ENCODE measurements around the gene SORCS2.

SORCS2 gene

DNA sequence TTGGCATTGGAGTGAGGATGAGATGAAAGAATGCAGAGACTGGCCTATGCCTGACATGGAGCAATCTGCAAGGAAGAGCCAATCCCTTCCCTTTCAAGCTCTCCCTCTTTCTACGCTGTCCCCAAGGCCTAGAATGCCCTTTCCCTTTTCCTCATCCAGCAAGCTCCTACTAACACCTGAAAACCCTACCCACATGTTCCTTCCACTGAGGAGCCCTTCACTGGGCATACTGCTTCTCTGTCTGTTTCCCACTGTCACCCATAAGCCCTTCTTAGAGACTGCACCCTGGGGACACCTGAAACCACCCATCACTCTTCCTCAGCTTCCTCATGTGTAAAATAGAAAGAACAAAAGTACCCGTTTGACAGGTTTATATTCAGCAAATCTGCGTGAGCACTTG is 492.0 kb downstream of the SORCS2 start:
- no peak for DNase-seq

DNA sequence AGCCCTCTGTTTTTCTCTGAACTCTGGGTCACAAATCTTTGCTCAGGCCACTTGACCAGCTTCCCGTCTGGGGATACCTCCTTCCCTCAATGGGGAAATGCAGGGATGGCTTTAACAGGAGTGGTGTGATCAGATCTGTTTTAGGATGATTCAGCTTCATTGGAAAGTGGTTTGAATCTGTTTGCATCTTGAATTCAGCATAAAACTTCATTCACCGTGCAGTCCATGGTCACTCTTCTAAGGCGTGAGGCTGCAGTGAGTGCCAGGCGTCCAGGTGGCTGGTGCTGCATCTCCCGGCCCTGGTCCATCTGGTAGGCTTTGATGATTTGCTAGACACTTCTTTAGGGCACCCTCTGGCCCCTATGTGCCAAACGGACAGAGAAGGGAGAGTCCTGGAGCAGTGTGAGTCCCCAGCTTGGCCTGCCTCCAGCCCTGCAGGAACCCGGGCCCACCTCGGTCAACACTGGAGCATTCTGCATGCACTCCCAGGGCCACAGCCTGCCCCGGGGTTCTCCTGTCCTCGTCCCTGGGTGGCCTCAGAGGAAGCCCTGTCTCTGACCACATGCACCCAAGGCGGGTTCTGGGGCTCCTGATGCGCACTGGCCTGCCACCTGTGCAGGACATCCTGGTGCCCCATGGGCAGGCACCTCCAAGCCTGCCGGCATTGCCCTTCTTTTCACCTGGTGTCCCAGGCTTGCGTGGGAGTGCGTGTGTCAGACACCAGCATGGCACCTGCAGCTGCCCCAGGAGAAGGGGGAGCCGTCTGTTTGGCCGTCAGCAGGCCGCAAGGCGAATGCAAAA is 493.9 kb downstream of the SORCS2 start:
- DNase-seq, result no peak

DNA sequence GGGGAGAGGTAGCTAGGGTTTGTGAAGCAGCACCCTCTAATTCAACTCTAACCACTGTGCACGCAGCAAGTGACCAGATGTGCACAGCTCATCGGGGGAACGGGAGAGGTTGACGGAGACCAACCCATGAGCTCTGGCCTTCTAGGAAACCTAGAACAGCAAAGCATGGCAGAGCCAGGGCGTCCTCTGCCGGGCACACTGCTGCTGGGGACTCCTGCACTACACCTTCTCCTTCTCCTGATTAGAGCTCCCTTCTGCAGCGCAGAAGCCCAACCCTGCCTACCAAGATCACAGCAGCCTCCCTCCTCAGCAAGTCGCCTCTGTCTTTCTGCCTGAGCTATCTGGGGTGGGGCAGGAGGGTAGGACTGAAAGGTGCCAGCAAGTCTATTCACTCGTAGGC is 494.7 kb downstream of the SORCS2 start:
- DNase-seq, result no peak

DNA sequence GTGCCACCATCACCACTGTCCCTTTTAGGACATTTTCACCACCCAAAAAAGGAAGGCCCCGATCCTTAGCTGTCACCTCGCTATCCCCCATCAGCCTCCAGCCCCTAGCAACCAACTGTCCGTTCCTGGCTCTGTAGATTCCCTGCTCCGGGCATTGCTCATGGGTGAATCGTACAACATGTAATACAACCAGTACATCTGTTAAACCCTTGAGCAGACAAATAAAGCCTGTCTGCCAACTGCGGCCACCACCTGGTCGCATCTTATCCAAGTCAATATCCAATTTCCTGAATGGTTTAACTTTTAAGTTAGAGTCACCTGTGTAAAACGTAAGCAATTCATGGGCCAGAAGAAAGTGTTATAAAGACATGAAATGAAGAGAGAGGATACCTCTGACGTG is 495.5 kb downstream of the SORCS2 start:
- DNase-seq, result no peak

DNA sequence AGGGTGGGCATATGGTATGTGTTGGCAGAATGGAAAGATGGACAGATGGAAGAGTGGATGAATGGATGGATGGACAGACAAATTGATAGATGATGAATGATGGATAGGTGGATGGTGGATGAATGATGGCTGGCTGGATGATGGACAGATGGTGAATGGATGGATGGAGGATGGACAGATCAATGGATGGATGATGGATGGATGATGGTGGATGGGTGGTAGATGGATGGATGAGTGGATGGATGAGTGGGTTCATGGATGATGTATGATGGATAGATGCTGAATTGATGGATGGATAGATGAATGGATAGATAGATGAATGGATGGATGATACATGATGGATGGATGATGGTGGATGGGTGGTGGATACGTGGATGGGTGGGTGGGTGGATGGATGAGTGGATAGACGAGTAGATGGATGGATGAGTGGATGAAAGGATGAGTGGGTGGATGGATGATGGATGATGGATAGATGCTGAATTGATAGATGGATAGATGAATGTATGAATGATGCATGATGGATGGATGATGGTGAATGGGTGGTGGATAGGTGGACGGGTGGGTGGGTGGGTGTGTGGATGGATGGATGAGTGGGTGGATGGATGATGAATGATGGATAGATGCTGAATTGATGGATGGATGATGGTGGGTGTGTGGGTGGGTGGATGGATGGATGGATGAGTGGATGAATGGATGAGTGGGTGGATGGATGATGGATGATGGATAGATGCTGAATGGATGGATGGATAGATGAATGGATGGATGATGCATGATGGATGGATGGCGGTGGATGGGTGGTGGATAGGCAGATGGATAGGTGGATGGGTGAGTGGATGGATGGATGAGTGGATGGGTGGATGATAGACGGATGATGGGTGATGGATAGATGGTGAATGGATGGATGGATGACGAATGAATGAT is 497.7 kb downstream of the SORCS2 start:
- no peak for DNase-seq

GRCh38 chr4:7691061-7691460 is 498.7 kb downstream of the SORCS2 start:
- no peak for DNase-seq

- DNase-seq, result no peak
Measured at GRCh38 chr4:7691982-7692381, 499.6 kb downstream of the SORCS2 start.

- no peak for DNase-seq
Measured at GRCh38 chr4:7692451-7693236, 500.3 kb downstream of the SORCS2 start.

DNA sequence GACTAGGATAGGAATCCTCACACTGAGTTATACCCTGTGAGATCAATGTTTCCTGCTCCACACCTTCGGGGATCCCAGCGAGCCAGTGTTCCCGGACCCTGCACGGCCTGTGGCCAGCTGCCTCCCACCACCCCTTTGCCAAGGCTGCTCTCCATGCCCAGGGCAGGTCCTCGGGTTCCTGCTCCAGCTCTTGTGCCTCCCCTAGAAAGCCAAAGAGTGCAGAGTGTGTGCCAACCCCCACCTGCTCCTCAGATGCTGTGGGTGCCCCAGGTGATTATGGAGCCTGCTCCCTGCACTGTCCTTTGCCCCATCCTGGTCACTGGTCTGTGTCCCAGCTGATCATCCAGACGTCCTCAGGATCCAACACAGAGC is 500.9 kb downstream of the SORCS2 start:
- no peak for DNase-seq

DNA sequence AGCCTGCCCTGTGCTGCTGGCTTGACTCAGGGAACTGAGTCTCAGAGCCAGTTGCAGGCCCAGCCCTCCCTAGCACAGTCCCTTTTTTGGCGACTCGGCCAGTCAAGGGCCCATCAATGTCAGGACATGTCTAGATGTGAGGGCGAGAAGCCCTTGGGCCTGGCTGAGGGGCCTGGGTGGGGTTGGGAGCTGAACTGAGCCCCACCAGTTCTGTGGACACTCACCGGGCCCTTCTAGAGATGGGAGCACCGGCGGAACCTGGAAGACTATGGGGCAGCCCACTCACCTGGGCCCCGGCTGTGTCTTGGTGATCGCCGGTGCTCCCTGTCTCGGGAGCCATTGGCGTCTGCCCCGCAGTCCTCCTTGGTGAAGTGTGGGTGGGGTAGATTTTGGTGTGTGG is 501.4 kb downstream of the SORCS2 start:
- no peak for DNase-seq

DNA sequence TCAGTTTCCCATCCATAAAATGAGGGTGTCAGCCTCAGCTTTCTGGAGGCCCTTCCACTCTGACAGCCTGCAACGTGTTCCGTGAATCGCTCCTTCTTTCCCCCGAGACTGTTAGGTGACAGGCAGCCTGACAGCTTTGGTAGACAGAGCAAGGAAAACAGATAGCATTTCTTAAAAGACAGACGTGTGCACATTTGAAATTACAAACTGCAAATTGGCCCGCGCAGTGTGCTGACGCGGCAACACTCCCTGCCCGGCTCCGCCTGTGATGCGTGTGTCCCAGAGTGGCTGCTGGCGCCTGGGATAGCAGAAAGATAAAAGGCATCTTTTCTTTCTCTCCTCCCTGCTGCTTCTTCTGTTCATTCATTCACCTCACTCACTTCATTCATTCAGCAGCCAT is 502.0 kb downstream of the SORCS2 start:
- no peak for DNase-seq

DNA sequence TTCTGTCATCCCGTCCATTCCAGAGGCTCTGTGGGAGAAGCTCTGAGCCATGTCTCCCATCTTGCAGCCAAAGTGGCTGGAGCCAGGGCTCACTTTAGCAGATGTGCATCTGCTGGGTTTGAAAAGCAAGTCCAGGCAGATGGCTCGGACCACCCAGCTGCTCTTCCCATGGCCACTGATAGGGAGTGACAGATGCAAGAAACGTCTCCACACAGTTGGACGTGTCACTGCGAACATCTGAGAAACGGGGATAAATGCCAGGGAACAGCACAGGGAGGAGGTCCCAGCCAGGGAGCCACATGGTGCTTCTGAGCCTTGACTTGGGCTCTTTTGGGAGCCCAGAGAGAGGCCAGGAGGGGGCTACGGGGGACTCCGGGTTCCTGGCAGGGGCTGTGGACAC is 505.0 kb downstream of the SORCS2 start:
- DNase-seq, result no peak

- DNase-seq, result no peak
Measured at GRCh38 chr4:7697821-7698220, 505.5 kb downstream of the SORCS2 start.

DNA sequence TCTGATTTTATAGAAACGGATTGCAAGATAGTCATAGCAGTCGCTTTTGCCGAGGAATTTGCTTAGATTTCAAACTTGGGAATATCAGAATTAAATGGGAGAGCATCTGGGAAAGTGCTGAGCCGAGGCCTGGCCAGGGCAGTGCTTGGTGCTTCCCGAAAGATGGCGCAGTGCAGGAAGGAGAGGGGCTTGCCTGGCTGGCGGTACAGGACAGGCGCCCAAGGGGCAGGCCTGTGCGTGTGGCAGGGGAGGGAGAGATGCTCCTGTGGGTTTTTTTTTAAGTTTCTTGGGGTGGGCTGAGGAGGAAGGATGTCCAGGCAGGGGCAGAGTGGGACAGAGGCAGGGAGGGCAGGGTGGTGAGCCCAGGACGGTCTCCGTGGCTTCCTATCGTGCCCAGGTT is 506.2 kb downstream of the SORCS2 start:
- DNase-seq, result no peak

GRCh38 chr4:7699031-7699430 is 506.7 kb downstream of the SORCS2 start:
- no peak for DNase-seq

DNA sequence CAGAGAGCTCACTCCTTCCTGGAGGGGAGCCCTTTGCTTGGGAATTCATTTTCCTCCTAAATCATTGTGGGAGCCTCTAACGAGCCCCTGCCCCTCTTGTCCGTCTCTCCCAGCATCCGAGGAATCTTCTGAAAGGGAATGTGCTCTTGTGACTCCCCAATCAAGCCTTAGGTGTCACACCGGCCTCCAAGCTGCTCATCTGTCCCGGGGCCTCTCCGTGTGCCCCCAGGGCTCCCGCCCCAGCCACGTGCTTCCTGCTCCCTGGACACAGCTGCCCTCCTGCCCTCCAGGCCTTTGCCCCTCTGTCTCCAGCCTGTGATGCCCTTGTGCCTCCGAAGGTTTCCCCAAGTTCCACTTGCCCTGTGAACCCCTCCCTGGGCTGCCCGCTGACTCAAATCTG is 507.5 kb downstream of the SORCS2 start:
- no peak for DNase-seq

DNA sequence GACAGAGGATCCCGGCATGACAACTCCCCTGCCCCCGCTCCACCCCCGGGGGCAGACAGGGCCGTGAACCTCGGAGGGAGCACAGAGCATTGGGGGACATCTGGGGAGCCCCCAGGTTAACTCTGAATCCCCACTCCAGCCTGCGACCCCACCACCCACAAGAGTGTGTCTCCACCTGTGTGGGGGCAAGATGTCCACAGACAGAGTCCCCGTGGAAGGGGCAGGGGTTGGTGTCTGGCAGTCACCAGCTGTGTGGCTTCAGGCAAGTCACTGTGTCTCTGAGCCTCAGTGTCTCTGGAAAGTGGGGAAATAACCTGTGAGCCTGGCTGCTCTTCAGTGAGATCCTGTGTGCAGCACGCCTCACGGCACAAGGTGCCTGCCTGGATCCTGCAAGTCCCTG is 508.3 kb downstream of the SORCS2 start:
- no peak for DNase-seq

DNA sequence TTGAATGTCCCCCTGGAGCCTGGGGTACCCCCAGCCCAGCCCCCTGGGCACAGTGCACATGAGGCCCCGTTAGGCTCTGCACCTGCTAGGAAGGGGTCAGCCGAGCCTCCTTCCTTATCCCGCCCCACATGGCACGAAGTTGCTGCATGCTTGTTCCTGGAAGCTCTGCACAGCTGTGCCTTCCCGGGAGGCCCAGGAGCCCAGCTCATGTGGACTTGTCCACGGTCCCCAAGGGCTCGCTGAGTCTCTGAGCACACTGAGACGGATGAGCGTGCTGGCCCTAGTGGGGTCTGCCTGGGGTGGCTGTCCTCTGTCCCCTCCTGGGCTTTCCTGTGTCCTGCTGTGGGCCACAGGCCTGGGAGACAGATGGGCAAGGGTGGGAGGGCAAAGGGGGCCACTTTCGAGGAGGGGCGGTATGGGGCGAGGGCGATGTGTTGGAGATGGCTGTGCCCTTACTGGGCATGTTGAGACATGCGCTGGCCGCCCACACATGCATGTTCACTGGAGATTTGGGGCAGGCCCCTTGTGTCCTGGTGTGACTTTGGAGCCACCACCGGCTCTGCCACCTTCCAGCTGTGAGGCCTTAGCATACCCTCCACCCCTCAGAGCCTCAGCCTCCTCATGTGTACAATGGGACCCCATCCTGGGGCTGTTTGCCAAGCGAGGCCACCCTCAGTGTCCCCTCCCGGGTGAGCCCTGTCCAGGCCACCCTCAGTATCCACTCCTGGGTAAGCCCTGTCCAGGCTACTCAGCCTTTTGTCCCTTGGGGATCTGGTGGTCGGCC is 509.7 kb downstream of the SORCS2 start:
- no peak for DNase-seq

GRCh38 chr4:7703688-7704087 is 511.4 kb downstream of the SORCS2 start:
- no peak for DNase-seq

DNA sequence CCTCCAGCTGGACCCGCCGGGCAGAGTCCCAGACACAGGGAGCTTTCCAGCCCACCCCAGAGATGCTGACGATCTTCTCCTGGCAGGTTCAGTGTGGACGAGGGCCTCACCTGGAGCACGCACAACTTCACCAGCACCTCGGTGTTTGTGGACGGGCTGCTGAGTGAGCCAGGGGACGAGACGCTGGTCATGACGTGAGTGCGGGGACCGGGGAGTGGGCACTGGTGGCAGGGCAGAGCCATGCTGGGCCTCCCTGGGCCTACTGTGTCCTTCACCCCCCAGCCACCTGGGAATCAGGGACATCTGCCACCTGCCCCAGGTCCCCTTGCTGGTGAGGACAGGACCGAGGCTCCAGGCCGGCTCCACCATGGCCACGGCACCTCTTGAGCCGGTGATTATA is 511.8 kb downstream of the SORCS2 start:
- no peak for DNase-seq

DNA sequence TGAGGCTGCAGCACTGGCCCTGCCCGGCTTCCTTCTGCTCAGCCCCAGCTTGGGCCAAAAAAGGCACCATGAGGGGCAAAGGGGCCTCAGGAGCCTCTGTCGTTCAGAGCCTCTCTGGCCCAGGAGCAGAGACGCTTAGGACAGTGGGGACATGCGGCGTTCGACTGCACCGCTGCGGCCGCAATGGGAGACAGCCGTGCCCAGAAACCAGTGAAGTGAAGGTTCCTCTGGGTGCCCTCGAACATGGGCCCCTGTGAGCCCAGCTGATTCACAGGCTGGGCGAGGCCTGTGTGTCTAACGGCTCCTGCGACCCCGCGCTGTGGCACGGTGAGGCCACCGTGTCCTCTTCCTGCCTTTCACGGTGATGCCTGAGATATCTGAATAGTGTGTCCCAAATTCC is 512.3 kb downstream of the SORCS2 start:
- DNase-seq, result no peak

DNA sequence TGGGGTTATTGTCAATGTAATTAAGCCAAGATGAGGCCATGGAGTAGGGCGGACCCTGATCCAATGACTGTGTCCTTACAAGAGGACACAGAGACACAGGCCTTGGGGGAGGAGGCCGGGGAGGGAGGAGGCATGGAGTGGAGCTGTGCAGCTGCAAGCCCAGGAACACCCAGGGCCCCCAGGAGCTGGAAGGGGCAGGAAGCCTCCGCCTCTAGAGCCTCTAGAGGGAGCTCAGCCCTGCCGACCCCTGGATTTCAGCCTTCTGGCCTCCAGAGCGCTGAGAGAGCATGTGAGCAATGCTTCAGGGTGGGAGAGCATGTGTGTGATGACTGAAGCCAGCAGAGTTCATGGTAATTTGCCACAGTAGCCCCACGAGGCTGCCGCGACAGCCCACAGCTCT is 512.7 kb downstream of the SORCS2 start:
- DNase-seq, result no peak

DNA sequence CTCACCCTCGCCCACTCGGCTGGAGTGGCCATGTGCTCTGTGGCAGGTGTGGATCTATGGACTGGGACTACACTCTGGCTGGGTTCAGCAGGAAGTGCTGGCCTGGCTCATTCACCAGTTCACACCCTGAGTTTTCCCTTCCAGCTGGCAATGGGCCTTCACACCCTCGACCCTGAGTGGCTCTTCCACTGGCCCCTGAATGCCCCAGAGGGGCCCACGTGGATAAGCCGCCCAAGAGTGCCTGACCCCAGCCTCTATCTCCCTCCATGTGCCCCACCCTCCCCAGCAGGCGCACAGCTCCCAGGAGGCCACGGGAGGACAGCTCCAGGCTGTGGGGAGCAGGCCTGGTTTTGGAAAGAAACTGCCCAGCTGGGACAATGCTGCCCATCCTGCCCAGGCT is 513.3 kb downstream of the SORCS2 start:
- DNase-seq, result no peak

All from activated naive CD4-positive, alpha-beta T cell (primary cell).